Transverse colon (tissue), 4 donors: ENCODE results near the gene CFAP410.
"Not testable (repeated sequence)": the region's sequence is repeated elsewhere in the genome, so short reads cannot be mapped to it uniquely, and the experiment has no call there.

ENCODE experiments used
- CTCF ChIP-seq, 5 experiments: fragments of 200-600 bp in 3 of 5; fragments of 450-650 bp in 2 of 5; sonication (generic) in 3 of 5; IDR thresholded peaks; 1 replicate in 2 of 5; 2 replicates in 3 of 5; pipeline ENCODE4 v1.5.1; 2016 to 2017; ENCODE audit warnings: antibody characterized with exemption in 5 of 5, inconsistent platforms in 3 of 5, mild to moderate bottlenecking in 2 of 5, moderate library complexity in 1 of 5
- EP300 ChIP-seq: sonication (generic); formaldehyde crosslinking; IDR thresholded peaks from one replicate; pipeline ENCODE4 v1.6.1; 2017; ENCODE audit warnings: antibody characterized with exemption, low read depth
- POLR2A ChIP-seq: fragments of 450-650 bp; IDR thresholded peaks from one replicate; pipeline ENCODE4 v1.6.1; 2016; ENCODE audit warnings: antibody characterized with exemption, mild to moderate bottlenecking, moderate library complexity
- POLR2AphosphoS5 ChIP-seq, 3 donors: sonication (generic); formaldehyde crosslinking; IDR thresholded peaks; one replicate each; pipeline ENCODE4 v1.6.1; 2016; ENCODE audit warnings: antibody characterized with exemption in 3 of 3

GRCh38 chr21:44341726-44342458 is 2.7 kb upstream of the CFAP410 start:
- TF ChIP-seq CTCF (IDR thresholded peaks at IDR 0.05); POLR2A; EP300; POLR2AphosphoS5 (IDR thresholded peaks at IDR 0.05): not testable (repeated sequence)
